GM18517 (cell line): Measurements from ENCODE around the gene PCF11.

Experiments
- ATAC-seq: cut with Tn5 transposase; IDR thresholded peaks from one replicate; pipeline ENCODE4 v1.9.1; 2021; ENCODE audit warnings: mild to moderate bottlenecking, moderate library complexity; ENCODE audit not compliant: unreplicated experiment

The PCF11 gene

GRCh38 chr11:83151274-83151977 lies 5.5 kb upstream of the PCF11 start:
- ATAC-seq, result no peak

GRCh38 chr11:83152264-83152663 lies 4.7 kb upstream of the PCF11 start:
- no peak for ATAC-seq

GRCh38 chr11:83153764-83154163 lies 3.2 kb upstream of the PCF11 start:
- ATAC-seq, result no peak

- ATAC-seq, result peak; percentile 97
These were observed 561 bp upstream of the PCF11 start for GRCh38 chr11:83156144-83156995.

GRCh38 chr11:83157594-83158356 lies 844 bp downstream of the PCF11 start:
- ATAC-seq, result no peak

GRCh38 chr11:83158357-83158786 lies 1.4 kb downstream of the PCF11 start:
- no peak for ATAC-seq

- ATAC-seq, result no peak
These were observed 2.3 kb downstream of the PCF11 start for GRCh38 chr11:83158965-83159901.

- no peak for ATAC-seq
These were observed 3.3 kb downstream of the PCF11 start for GRCh38 chr11:83159902-83160865.

- no peak for ATAC-seq
These were observed 4.8 kb downstream of the PCF11 start for GRCh38 chr11:83161610-83162199.

GRCh38 chr11:83162377-83162776 lies 5.4 kb downstream of the PCF11 start:
- peak; percentile 55 for ATAC-seq

- ATAC-seq, result no peak
These were observed 9.4 kb downstream of the PCF11 start for GRCh38 chr11:83166193-83166866.

GRCh38 chr11:83168756-83169155 lies 11.8 kb downstream of the PCF11 start:
- ATAC-seq, result no peak

- ATAC-seq, result no peak
These were observed 13.9 kb downstream of the PCF11 start for GRCh38 chr11:83170865-83171264.

GRCh38 chr11:83172551-83172950 lies 15.6 kb downstream of the PCF11 start:
- no peak for ATAC-seq

- ATAC-seq, result no peak
These were observed 17.1 kb downstream of the PCF11 start for GRCh38 chr11:83174008-83174407.

GRCh38 chr11:83175815-83176214 lies 18.9 kb downstream of the PCF11 start:
- ATAC-seq, result no peak

GRCh38 chr11:83181815-83182214 lies 24.9 kb downstream of the PCF11 start:
- no peak for ATAC-seq

GRCh38 chr11:83185767-83186166 lies 28.8 kb downstream of the PCF11 start:
- ATAC-seq, result no peak
